VCaP (cell line): Measurements from ENCODE around the gene SELPLG.

Source experiments
- H3K27ac ChIP-seq: fragments of 450-650 bp; 2 replicates; pipeline ENCODE4 v1.5.1; 2017
- TF ChIP-seq, protein P1 (sequence below): fragments of 450-650 bp; conservative IDR thresholded peaks from 2 replicates; pipeline ENCODE4 v1.5.1; 2017; ENCODE audit warnings: mild to moderate bottlenecking, moderate library complexity

The SELPLG gene

DNA sequence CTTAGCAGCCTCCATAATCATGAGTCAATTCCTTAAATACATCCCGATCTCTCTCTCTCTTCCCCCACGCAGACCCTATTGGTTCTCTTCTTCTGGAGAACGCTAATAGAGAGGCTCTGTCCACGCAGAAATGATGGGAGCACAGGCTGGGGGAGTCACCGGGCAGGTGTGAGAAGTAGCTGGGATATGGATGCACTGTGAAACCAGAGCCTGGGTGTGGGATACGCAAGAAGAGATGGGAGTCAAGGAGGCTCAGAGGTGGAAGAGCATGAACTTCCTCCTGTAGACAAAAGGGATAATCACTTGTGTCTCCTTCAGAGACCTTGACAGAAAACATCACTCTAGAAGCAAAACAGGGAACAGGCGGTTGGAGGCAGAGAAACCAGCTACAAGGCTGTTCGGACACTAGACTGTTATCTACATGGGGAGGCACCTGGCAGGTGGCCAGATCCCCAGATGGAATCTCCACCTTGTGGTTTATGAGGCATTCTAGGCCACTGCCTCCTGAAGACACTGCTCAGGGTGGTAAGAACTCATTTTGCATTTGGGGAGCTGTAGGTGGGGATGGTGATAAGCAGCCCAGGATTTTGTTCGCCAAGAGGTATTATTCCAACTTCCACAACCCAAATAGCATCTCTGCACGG, 7.2 kb upstream of the SELPLG start:
- TF ChIP-seq, protein P1, sequence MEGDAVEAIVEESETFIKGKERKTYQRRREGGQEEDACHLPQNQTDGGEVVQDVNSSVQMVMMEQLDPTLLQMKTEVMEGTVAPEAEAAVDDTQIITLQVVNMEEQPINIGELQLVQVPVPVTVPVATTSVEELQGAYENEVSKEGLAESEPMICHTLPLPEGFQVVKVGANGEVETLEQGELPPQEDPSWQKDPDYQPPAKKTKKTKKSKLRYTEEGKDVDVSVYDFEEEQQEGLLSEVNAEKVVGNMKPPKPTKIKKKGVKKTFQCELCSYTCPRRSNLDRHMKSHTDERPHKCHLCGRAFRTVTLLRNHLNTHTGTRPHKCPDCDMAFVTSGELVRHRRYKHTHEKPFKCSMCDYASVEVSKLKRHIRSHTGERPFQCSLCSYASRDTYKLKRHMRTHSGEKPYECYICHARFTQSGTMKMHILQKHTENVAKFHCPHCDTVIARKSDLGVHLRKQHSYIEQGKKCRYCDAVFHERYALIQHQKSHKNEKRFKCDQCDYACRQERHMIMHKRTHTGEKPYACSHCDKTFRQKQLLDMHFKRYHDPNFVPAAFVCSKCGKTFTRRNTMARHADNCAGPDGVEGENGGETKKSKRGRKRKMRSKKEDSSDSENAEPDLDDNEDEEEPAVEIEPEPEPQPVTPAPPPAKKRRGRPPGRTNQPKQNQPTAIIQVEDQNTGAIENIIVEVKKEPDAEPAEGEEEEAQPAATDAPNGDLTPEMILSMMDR, result no peak
- H3K27ac ChIP-seq, result no peak overlapping the region

DNA sequence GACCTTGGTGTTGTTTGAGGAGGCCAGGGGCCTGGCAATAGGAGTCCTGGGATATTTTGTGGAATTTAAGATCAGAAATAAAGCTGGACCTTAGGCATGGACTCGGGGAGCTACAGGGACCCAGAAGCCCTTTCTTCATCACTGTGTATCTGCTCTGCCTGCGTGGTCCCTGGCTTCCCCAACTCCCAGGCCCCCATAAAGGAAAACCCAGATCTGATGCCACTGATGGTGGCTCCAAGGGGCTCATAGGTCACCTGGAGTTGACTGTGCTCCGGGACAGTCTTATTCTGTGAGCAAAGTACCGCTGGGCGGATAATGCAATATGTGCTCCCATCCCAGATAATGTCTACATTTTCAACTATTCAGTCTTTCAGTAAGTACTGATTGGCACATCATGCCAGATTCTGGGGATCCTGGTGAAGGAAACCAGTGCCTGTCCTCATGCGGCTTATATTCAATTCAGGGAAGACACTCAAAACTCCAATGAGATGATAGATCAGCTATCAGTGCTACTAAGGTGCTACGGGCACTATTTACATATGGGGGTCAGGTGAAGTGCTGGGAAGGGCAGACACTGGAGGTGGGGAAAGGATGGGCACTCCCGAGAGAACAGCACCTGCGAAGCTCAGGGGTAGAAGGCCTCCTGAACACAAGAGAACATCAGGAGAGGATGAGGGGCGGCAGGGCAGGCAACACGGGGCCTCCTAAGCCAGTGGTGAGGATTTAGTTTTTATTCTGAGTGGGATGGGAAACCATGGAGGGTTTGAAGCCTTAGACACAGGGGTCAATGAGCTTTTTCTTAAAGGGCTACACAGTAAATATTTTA, 5.5 kb upstream of the SELPLG start:
- TF ChIP-seq, protein P1, result no peak
- H3K27ac ChIP-seq, result no peak overlapping the region

DNA sequence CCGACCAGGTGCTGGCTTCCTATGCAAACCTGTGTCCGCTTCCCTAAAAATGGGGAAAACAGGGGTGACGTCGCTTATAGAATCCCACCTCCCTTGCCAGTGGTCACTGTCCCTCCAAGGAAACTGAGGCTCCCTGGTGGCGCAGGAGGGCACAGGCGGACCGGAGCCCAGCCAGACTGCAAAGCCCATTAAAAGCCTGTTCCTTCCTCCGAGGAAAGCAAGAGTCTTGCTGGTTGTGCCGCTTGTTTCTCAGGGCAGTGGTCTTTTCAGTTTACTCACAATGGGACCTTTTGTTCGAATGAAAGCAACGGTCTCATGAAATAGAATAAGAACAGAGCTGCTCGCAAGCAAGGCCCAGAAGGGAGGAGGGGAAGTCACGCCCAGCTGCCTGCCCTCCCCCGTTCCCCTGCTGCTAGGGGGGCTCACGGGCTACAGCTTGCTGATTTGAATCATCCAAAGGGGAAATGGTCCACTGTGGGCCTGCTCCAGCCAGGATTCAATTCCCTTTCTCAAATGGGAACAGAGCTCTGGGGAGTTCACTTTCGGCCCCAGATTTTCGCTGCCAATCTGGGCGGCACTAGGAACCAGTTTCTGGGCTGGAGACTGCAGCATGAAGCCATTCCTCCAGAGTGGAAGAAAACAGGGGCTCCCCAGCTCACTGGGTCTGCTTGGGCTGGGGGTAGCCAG, 4.6 kb upstream of the SELPLG start:
- TF ChIP-seq, protein P1, result no peak
- H3K27ac ChIP-seq, result no peak overlapping the region

GRCh38 chr12:108637222-108637971, 3.7 kb upstream of the SELPLG start:
- H3K27ac ChIP-seq, result no peak overlapping the region

DNA sequence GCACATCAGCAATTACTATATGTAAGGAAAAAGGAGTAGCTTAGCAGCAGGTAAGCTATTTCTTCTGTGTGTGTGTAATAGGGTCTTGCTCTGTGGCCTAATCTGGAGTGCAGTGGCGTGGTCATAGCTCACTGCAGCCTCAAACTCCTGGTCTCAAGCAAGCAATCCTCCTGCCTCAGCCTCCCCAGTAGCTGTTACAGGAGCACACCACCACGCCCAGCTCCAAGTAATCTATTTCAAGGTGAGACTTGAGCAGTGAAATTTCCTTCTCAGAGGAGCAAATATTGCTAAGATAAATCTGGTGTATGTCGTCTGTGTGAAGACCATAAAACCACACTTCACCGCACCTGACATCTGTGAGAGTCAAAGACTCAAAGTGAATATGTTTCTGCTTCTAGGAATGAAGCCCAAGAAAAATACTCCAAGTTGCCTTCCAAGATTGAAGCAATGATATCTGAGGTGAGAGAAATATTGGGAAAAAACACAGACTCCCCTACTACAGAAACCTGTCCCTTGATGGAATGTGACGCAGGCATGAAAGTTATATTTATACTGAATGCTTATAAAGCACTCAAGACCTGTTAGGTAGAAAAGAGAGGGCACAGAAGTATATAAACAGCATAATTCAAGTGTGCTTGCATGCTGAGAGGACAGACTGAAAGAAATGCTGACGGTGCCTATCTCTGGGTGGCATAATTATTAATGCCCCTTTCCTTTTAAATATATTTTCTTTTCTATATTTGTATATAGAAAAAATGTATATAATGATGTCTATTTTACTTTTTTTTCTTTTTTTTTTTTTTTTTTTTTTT, 2.5 kb upstream of the SELPLG start:
- H3K27ac ChIP-seq, result no peak overlapping the region
- TF ChIP-seq, protein P1, result no peak

More at GRCh38 chr12:108637222-108637971, 3.7 kb upstream of the SELPLG start:
- TF ChIP-seq, protein P1, result no peak

DNA sequence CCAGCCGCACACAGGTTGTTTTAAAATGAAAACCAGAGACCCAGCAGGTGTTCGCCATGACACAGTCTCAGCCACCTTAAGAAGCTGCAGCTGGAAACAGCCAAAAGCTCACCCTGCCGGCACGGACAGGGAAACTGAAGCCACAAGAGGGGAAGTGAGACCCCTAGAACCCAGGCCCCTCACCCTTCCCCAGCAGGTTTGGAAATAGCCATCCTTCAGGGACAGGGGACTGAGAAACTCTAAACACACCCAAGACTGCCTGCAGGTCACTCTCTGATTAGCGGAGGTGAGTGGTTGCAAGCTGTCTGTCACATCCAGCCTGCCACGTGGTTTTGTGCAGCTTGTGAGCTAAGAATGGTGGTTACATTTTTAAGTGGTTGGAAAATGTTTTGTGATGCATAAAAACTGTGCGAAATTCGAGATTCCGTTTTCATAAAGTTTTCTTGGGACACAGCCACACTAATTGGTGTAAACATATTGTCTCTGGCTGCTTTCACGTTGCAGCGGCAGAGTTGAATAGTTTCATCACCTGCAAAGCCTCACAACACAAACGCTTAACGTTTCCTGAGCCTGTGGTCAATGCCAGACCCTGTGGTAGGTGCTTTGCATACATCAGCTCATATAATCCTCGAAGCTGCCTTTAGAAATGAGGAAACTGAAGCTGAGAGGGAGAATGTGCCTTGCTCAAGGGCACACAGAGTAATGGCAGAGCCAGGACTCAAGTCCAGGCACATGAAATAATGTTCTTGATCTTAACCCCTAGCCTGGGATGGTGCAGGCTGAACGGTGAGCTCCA, 1.7 kb upstream of the SELPLG start:
- H3K27ac ChIP-seq, result no peak overlapping the region
- TF ChIP-seq, protein P1, result no peak
